IPS-15b (cell line): ENCODE data around the gene KLHL25.
"Not testable (repeated sequence)": the region's sequence is repeated elsewhere in the genome, so short reads cannot be mapped to it uniquely, and the experiment has no call there.

Experiments used
- H3K27me3 ChIP-seq: one replicate; pipeline ENCODE4 v1.6.1; 2013; ENCODE audit warnings: low read length; ENCODE audit not compliant: control insufficient read depth, insufficient read depth
- H3K36me3 ChIP-seq: one replicate; pipeline ENCODE4 v1.6.1; 2013; ENCODE audit warnings: low read length; ENCODE audit not compliant: control insufficient read depth, insufficient read depth
- H3K4me1 ChIP-seq: one replicate; pipeline ENCODE4 v1.6.1; 2013; ENCODE audit warnings: mild to moderate bottlenecking, low read length; ENCODE audit not compliant: control insufficient read depth, insufficient read depth
- H3K4me3 ChIP-seq: one replicate; pipeline ENCODE4 v1.5.1; 2013; ENCODE audit warnings: low read depth, low read length
- H3K9ac ChIP-seq: one replicate; pipeline ENCODE4 v1.6.1; 2013; ENCODE audit warnings: low read depth, mild to moderate bottlenecking, low read length
- H3K9me3 ChIP-seq: one replicate; pipeline ENCODE4 v1.6.1; 2013; ENCODE audit warnings: mild to moderate bottlenecking, low read length; ENCODE audit not compliant: control insufficient read depth, insufficient read depth

Gene KLHL25

DNA sequence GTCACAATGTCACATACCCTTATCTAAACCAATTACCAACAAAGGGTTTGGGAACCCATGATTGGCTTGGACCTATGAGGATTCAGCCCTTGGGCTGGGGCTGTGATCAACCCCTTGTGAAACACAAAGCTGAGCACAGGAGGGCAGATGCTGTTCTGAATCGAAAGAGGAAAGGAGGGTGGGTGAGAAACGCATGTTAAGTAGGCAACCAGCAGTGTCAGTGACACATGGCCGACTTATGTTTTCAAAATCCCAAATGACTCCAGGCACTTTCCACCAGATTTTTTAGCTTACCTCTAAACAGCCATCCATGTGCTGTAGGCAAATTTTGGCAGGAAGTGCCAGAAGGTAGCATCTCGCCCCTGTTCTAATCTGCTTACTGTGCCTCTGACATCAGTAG, 34.1 kb upstream of the KLHL25 start:
- Histone ChIP-seq H3K4me1 (no peaks in the 10 kb centered on the region), H3K4me3 (no peak overlapping the region), H3K9ac (no peak overlapping the region), H3K27me3 (no peaks in the 10 kb centered on the region), H3K9me3 (no peaks in the 10 kb centered on the region), H3K36me3 (no peaks in the 10 kb centered on the region)

DNA sequence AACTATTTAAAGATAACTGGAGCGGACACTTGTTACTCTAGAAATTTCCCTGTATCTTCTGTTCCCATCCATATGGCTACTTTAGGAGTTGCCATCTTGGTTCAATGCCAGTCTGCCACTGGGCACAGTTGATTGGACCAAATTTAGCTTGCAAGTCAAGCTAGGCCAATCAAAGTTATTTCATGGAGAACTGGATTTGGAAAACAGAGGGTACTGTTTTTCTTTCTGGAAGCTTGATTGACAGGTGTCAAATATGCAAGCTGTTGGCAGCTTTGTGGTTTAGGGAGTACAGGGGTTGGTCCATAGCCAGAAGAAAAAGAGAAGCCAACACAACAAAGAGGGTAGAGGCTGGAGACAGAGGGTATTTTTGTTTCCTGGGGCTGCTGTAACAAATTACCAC, 33.4 kb upstream of the KLHL25 start:
- no peaks in the 10 kb centered on the region for H3K27me3 ChIP-seq
- no peaks in the 10 kb centered on the region for H3K9me3 ChIP-seq
- no peak overlapping the region for H3K4me3 ChIP-seq
- no peaks in the 10 kb centered on the region for H3K4me1 ChIP-seq
- H3K36me3 ChIP-seq, result no peaks in the 10 kb centered on the region
- no peak overlapping the region for H3K9ac ChIP-seq

GRCh38 chr15:85826756-85827515, 32.2 kb upstream of the KLHL25 start:
- Histone ChIP-seq H3K9ac (no peak overlapping the region), H3K4me1 (no peaks in the 10 kb centered on the region), H3K9me3 (no peaks in the 10 kb centered on the region), H3K4me3 (no peak overlapping the region), H3K27me3 (no peaks in the 10 kb centered on the region), H3K36me3 (no peaks in the 10 kb centered on the region)

DNA sequence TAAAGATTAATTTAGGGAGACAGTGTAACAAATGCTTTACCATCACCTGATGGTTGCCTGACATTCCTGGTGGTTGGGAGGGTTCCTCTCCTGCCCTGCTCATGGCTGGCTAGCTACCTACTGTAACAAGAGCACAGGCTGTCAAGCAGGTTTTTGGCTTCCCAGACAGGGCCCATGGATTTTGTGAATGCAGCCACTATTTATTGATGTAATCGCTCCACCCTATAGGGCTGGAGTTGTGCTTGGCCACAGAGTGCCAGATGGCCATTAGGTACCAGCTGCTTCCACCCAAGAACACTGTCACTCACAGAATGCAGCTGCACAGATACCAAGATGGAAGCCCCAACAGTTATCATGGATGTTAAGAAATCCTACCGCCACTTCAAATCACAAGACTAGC, 31.0 kb upstream of the KLHL25 start:
- H3K27me3 ChIP-seq, result no peaks in the 10 kb centered on the region
- no peak overlapping the region for H3K9ac ChIP-seq
- H3K9me3 ChIP-seq, result no peaks in the 10 kb centered on the region
- H3K4me1 ChIP-seq, result no peaks in the 10 kb centered on the region
- H3K4me3 ChIP-seq, result no peak overlapping the region
- no peaks in the 10 kb centered on the region for H3K36me3 ChIP-seq

GRCh38 chr15:85825118-85825517, 30.4 kb upstream of the KLHL25 start:
- no peaks in the 10 kb centered on the region for H3K9me3 ChIP-seq
- H3K27me3 ChIP-seq, result no peaks in the 10 kb centered on the region
- H3K4me3 ChIP-seq, result no peak overlapping the region
- no peak overlapping the region for H3K9ac ChIP-seq
- no peaks in the 10 kb centered on the region for H3K4me1 ChIP-seq
- no peaks in the 10 kb centered on the region for H3K36me3 ChIP-seq

DNA sequence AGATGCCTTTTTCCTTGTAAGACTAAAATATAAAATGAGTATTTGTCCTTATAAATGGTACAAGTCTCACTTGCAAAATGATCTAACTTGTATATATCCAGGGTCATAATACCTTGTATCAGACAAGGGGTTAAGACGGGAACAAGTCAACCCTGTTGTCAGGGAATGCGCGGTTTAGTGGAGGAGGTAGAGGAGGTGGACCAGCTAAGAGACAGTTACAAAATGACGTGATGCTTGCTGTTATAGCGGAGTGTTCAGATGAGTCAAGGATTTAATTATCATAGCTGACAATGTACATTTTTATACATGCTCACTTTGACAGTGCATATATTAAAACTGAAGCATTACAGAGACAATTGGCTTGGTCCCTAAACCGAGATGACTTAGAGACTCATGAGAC, 26.8 kb upstream of the KLHL25 start:
- Histone ChIP-seq H3K36me3 (no peaks in the 10 kb centered on the region), H3K4me3 (no peak overlapping the region), H3K27me3 (no peaks in the 10 kb centered on the region), H3K9ac (no peak overlapping the region), H3K9me3 (no peaks in the 10 kb centered on the region), H3K4me1 (no peaks in the 10 kb centered on the region)

- Histone ChIP-seq H3K27me3 (no peaks in the 10 kb centered on the region), H3K36me3 (no peaks in the 10 kb centered on the region), H3K4me1 (no peaks in the 10 kb centered on the region), H3K9ac (no peak overlapping the region), H3K9me3 (no peaks in the 10 kb centered on the region), H3K4me3 (no peak overlapping the region)
Measured at GRCh38 chr15:85819938-85820337, 25.2 kb upstream of the KLHL25 start.

DNA sequence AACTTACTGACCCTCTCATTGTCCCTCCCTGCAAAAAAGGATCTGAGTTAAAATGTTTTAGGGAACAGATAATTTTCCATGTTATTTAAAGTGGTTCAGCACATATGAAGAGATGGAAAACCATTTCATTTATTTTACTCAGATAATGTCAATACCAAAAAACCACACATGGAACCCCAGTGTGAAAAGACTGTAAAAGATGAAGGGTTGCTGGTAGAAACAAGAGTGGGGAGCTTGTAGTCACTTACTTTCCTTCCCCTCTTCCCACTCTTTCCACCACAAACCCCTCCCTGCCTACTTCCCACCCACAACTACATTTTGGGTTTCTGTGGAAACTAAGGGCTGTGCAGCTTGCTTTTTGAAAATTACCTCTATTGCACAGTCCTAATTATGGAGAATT, 18.5 kb upstream of the KLHL25 start:
- Histone ChIP-seq H3K36me3 (no peaks in the 10 kb centered on the region), H3K9ac (no peak overlapping the region), H3K4me1 (no peaks in the 10 kb centered on the region), H3K9me3 (no peaks in the 10 kb centered on the region), H3K4me3 (no peak overlapping the region), H3K27me3 (no peaks in the 10 kb centered on the region)

- Histone ChIP-seq H3K36me3 (no peaks in the 10 kb centered on the region), H3K4me1 (no peaks in the 10 kb centered on the region), H3K4me3 (no peak overlapping the region), H3K27me3 (no peaks in the 10 kb centered on the region), H3K9ac (no peak overlapping the region), H3K9me3 (no peaks in the 10 kb centered on the region)
Measured at GRCh38 chr15:85810075-85810474, 15.3 kb upstream of the KLHL25 start.

GRCh38 chr15:85805420-85805819, 10.7 kb upstream of the KLHL25 start:
- Histone ChIP-seq H3K27me3 (no peaks in the 10 kb centered on the region), H3K9me3 (no peaks in the 10 kb centered on the region), H3K4me3 (no peak overlapping the region), H3K4me1 (no peaks in the 10 kb centered on the region), H3K36me3 (no peaks in the 10 kb centered on the region), H3K9ac (no peak overlapping the region)

DNA sequence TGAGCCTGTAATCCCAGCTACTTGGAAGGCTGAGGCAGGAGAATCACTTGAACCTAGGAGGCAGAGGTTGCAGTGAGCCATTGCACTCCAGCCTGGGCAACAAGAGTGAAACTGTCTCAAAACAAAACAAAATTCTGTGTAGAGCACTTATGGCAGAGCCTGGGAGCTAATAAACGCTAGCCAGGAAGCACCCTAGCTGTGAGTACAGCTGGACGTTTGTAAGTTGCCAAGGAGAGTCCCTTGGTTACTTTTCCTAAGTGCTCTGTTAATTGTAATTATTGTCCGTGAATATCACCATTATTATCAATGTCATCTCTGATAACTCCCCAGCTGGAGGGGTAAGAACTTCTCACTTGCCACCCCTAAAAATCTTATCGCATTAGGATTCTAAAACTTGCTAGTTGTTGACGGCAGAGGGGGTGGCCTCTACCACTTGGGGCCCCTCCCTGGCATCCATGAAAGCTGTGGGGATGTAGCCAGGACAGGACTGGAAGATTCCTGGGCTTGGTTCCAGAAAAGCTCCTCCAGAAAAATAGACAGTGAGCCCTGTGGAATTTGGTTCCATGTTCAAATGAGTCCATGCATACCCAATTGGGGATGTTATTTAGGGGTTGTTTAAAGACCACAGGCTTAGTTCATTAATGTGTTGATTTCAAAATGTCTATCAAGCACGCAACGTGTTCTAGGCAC, 9.9 kb upstream of the KLHL25 start:
- no peaks in the 10 kb centered on the region for H3K4me1 ChIP-seq
- no peaks in the 10 kb centered on the region for H3K9me3 ChIP-seq
- no peak overlapping the region for H3K9ac ChIP-seq
- H3K4me3 ChIP-seq, result no peak overlapping the region
- no peaks in the 10 kb centered on the region for H3K36me3 ChIP-seq
- H3K27me3 ChIP-seq, result no peaks in the 10 kb centered on the region

DNA sequence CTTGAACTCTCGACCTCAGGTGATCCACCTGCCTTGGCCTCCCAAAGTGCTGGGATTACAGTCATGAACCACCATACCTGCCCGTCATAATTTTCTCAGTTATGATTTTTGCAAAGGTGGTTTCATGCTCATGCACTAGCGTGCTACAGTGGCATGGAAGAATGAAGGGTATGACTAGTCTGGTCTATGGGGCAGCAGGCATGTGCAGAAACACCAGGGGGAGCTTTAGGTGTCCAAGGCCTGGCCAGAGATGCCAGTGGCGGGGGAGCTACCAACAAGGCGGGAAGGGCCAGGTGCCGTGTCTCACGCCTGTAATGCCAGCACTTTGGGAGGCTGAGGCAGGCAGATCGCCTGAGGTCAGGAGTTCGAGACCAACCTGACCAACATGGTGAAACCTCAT, 7.9 kb upstream of the KLHL25 start:
- not testable (repeated sequence) for H3K36me3 ChIP-seq, H3K4me1 ChIP-seq, H3K27me3 ChIP-seq, H3K4me3 ChIP-seq, H3K9ac ChIP-seq, H3K9me3 ChIP-seq
